Vagina (tissue), 2 donors: ENCODE measurements around the gene ARHGAP40. TPM values are rescaled to one million over a fixed set of nuclear protein-coding genes. Genes with fewer than 3 reads are reported as not detected.

Experiments
- DNase-seq, 2 donors: peaks; one replicate each; pipeline ENCODE4 v3.0.0-alpha.2; 2017; ENCODE audit errors: extremely low spot score in 2 of 2
- H3K27ac ChIP-seq: fragments of 200-600 bp; sonication (generic); one replicate; pipeline ENCODE4 v1.5.1; 2019
- H3K27me3 ChIP-seq: fragments of 200-600 bp; sonication (generic); one replicate; pipeline ENCODE4 v1.5.1; 2019
- H3K36me3 ChIP-seq, 2 donors: fragments of 200-600 bp; sonication (generic); one replicate each; pipeline ENCODE4 v1.5.1; 2017 to 2019
- H3K4me1 ChIP-seq: fragments of 200-600 bp; sonication (generic); one replicate; pipeline ENCODE4 v1.5.1; 2019
- H3K4me3 ChIP-seq, 2 donors: fragments of 200-600 bp; sonication (generic); 1 replicate in 1 of 2; 2 replicates in 1 of 2; pipeline ENCODE4 v1.5.1; 2016 to 2019
- H3K9me3 ChIP-seq: fragments of 200-600 bp; sonication (generic); one replicate; pipeline ENCODE4 v1.5.1; 2019
- POLR2A ChIP-seq, 2 donors: fragments of 450-650 bp; IDR thresholded peaks; one replicate each; pipeline ENCODE4 v1.6.1; 2017; ENCODE audit warnings: antibody characterized with exemption in 2 of 2, mild to moderate bottlenecking in 2 of 2, moderate library complexity in 2 of 2
- POLR2AphosphoS5 ChIP-seq, 2 donors: sonication (generic); formaldehyde crosslinking; IDR thresholded peaks; one replicate each; pipeline ENCODE4 v1.9.0; 2017; ENCODE audit warnings: antibody characterized with exemption in 2 of 2, mild to moderate bottlenecking in 2 of 2, low read depth in 1 of 2; ENCODE audit not compliant: insufficient read depth in 1 of 2
- intact Hi-C: fragments of 100-400 bp; cut with DNase I; formaldehyde crosslinking; loops from one replicate; pipeline ENCODE4 v1.15.1; 2023
- total RNA-seq: library from RNA; depleted of rRNA; stranded (reverse); fragments of >200 nt; gene quantifications from one replicate; pipeline ENCODE4 v1.2.3, GENCODE V29; 2016
- TF ChIP-seq, protein P1 (sequence below), 3 experiments: fragments of 450-650 bp in 2 of 3; fragments of 200-600 bp in 1 of 3; sonication (generic) in 1 of 3; IDR thresholded peaks; one replicate each; pipeline ENCODE4 v1.5.1; 2017 to 2019; ENCODE audit warnings: antibody characterized with exemption in 3 of 3, mild to moderate bottlenecking in 2 of 3, moderate library complexity in 2 of 3

Gene ARHGAP40
- total RNA-seq, 1 donor from 2014 or later, result 21.9 TPM

DNA sequence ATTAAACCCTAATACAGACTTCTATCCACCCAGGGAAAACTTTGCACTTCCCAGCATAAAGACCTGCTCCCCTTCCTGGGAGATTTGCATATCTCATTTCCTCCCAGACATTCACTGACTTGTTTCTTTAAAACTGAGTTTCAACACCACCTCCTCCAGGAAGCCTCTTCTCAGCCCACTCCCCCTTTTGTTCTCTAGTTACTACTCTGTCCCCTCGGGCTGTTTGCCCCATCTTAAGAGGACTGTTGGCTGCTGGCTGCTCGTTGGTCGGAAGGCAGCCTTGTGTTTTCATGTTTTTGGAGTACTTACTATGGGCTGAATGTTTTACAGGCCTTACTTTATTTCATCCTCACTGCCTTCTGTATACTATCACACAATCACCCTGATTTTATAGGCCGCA is 6.6 kb downstream of the ARHGAP40 start:
- Histone ChIP-seq H3K27ac (no peak overlapping the region), H3K4me3 (no peak overlapping the region), H3K36me3 (no peaks in the 10 kb centered on the region), H3K4me1 (no peaks in the 10 kb centered on the region), H3K9me3 (no peaks in the 10 kb centered on the region), H3K27me3 (no peaks in the 10 kb centered on the region)
- no peak for DNase-seq
- TF ChIP-seq, protein P1, sequence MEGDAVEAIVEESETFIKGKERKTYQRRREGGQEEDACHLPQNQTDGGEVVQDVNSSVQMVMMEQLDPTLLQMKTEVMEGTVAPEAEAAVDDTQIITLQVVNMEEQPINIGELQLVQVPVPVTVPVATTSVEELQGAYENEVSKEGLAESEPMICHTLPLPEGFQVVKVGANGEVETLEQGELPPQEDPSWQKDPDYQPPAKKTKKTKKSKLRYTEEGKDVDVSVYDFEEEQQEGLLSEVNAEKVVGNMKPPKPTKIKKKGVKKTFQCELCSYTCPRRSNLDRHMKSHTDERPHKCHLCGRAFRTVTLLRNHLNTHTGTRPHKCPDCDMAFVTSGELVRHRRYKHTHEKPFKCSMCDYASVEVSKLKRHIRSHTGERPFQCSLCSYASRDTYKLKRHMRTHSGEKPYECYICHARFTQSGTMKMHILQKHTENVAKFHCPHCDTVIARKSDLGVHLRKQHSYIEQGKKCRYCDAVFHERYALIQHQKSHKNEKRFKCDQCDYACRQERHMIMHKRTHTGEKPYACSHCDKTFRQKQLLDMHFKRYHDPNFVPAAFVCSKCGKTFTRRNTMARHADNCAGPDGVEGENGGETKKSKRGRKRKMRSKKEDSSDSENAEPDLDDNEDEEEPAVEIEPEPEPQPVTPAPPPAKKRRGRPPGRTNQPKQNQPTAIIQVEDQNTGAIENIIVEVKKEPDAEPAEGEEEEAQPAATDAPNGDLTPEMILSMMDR (IDR thresholded peaks at IDR 0.05), result no peak
- no peak for TF ChIP-seq POLR2A (IDR thresholded peaks at IDR 0.05)
- intact Hi-C loops, result no loop called here

DNA sequence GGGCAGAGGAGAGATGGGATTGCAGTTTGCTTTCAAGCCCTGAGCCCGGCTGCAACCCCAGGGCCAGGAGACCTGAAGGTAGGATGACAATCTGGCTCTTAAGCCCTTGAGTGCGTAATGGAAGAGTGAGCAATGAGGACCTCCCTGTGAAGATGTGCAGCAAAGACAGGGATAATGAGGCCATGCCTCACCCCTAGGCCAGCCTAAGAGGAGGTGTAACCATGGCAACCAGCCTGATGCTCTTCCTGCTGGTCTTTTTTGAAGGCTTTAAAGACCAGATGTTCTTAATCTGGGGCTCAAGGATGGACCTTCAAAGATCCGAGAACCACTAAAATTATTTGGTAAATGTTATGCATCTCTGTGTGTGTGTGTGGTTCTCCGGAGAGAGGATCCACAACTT is 8.2 kb downstream of the ARHGAP40 start:
- no peak overlapping the region for H3K4me3 ChIP-seq
- no peak overlapping the region for H3K27ac ChIP-seq
- no peaks in the 10 kb centered on the region for H3K36me3 ChIP-seq
- H3K9me3 ChIP-seq, result no peaks in the 10 kb centered on the region
- no peak for DNase-seq
- no peaks in the 10 kb centered on the region for H3K4me1 ChIP-seq
- TF ChIP-seq POLR2AphosphoS5 (IDR thresholded peaks at IDR 0.05; ENCODE audit: insufficient read depth in 1 of 2, low read depth in 1 of 2) (no peak), POLR2A (IDR thresholded peaks at IDR 0.05) (no peak)
- TF ChIP-seq, protein P1 (IDR thresholded peaks at IDR 0.05), result no peak
- intact Hi-C loops, result no loop called here
- H3K27me3 ChIP-seq, result no peaks in the 10 kb centered on the region

DNA sequence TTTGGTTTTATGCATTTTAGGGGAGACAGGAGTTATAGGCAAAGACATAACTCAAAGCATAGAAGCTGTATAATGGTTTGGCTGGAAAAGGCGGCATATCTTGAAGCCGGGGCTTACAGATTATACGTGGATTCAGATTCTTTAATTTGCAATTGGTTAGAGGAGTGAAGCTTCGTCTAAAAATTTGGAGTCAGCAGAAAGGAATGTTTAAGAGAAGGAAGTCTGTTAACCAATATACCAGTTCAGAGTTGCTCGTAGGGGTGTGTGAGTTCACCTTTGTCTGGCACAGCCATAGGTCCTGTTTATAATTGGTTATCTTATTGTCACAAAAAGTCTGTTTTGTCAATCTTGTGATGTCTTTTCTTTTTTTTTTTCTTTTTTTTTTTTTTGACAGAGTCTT is 8.9 kb downstream of the ARHGAP40 start:
- intact Hi-C loops, result no loop called here
- H3K36me3 ChIP-seq, result no peaks in the 10 kb centered on the region
- no peaks in the 10 kb centered on the region for H3K4me1 ChIP-seq
- no peaks in the 10 kb centered on the region for H3K9me3 ChIP-seq
- H3K4me3 ChIP-seq, result no peak overlapping the region
- H3K27ac ChIP-seq, result no peak overlapping the region
- no peak for DNase-seq
- TF ChIP-seq, protein P1 (IDR thresholded peaks at IDR 0.05), result no peak
- no peak for TF ChIP-seq POLR2AphosphoS5 (IDR thresholded peaks at IDR 0.05; ENCODE audit: insufficient read depth in 1 of 2, low read depth in 1 of 2)
- no peak for TF ChIP-seq POLR2A (IDR thresholded peaks at IDR 0.05)
- no peaks in the 10 kb centered on the region for H3K27me3 ChIP-seq

DNA sequence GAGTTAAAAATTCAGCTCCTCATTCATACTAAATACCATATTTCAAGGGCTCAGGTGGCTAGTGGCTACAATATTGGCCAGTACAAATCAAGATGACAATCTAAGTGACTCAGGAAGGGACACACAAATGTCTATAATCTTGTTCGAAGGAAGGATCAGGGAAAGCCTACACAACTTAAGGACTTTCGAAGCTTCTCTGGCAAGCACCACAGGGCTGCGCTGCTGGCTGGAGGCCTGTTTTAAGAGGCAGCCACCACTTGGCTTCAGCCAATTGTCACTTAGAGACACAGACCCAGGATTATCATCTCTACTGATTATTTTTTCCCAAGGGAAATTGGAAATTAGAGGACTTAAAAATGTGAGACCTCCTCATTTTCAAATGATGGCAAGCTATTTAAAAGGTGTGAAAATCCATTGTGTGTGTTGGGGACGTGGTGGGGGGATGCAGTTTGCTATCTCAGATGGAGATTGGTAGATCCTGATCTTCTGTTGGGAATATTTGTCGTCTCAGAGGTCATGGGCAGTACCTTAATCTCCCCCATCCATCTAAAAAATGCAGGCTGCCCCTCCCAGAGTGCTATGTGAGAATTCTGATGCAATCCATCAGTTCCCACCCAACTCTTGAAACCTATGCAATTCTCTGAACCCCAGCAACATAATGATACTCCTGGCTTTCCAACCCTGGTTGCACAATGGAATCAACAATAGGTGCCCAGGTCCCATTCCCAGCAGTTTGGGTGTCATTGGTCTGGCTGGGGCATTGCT is 11.3 kb downstream of the ARHGAP40 start:
- Histone ChIP-seq H3K27ac (no peak overlapping the region), H3K36me3 (no peaks in the 10 kb centered on the region), H3K4me3 (no peak overlapping the region), H3K27me3 (no peaks in the 10 kb centered on the region), H3K4me1 (no peaks in the 10 kb centered on the region), H3K9me3 (no peaks in the 10 kb centered on the region)
- no peak for DNase-seq
- intact Hi-C loops, result no loop called here
- TF ChIP-seq, protein P1 (IDR thresholded peaks at IDR 0.05), result no peak
- no peak for TF ChIP-seq POLR2A (IDR thresholded peaks at IDR 0.05)
- TF ChIP-seq POLR2AphosphoS5 (IDR thresholded peaks at IDR 0.05; ENCODE audit: insufficient read depth in 1 of 2, low read depth in 1 of 2), result no peak

DNA sequence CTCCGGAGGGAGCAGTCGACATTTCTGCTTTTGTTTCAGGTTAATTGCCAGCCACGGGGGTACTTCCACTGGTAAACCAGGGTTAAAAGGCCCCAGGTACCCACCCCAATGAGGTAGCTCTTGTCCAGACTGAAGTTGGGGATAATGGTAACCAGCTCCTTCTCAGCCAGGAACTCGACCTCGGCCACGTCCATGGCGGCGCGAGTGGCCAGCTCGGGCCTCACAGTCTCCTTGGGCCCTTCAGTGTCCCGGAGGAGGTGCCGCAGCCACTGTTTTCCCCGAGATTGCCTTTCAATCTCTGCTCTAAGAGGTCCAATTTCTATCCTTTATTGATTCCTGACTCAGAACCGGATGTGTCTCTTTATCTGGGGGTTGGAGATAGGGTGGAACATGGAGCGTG is 13.7 kb downstream of the ARHGAP40 start:
- DNase-seq, result no peak
- no peak for TF ChIP-seq POLR2A (IDR thresholded peaks at IDR 0.05)
- TF ChIP-seq, protein P1 (IDR thresholded peaks at IDR 0.05), result no peak
- no peak for TF ChIP-seq POLR2AphosphoS5 (IDR thresholded peaks at IDR 0.05; ENCODE audit: insufficient read depth in 1 of 2, low read depth in 1 of 2)
- Histone ChIP-seq H3K9me3 (no peaks in the 10 kb centered on the region), H3K4me1 (no peaks in the 10 kb centered on the region), H3K27me3 (no peaks in the 10 kb centered on the region), H3K4me3 (no peak overlapping the region), H3K36me3 (no peaks in the 10 kb centered on the region), H3K27ac (no peak overlapping the region)
- intact Hi-C loops, result no loop called here
